Keratinocyte (primary cell): ENCODE data around the gene FRMPD1. TPM values are rescaled to one million over a fixed set of nuclear protein-coding genes. Genes with fewer than 3 reads are reported as not detected.
A peak's percentile ranks its signal among the peaks of the same experiment; 100 is the strongest.

ENCODE experiments used
- DNase-seq: peaks from one replicate; pipeline ENCODE4 v3.0.0-alpha.2; 2011; ENCODE audit warnings: low read depth, missing footprints, low spot score
- FAIRE-seq: peaks from 2 replicates; lab custom pipeline; 2011; peaks lifted over from hg19 to GRCh38; lab: Jason Lieb, UNC
- H2AFZ ChIP-seq: 2 replicates; pipeline ENCODE4 v1.6.0; 2012; ENCODE audit warnings: low read length, control low read depth, inconsistent platforms; ENCODE audit not compliant: control insufficient read depth
- H3K27ac ChIP-seq: 2 replicates; pipeline ENCODE4 v1.5.1; 2011; ENCODE audit warnings: low read length; ENCODE audit not compliant: control insufficient read depth, insufficient read depth
- H3K27me3 ChIP-seq: 3 replicates; pipeline ENCODE4 v1.6.0; 2011; ENCODE audit warnings: low read length; ENCODE audit not compliant: control insufficient read depth, insufficient read depth; ENCODE audit errors: extremely low read depth
- H3K36me3 ChIP-seq, 2 experiments: 2 replicates in 1 of 2; 3 replicates in 1 of 2; pipeline ENCODE4 v1.5.1; 2011; ENCODE audit warnings: low read length in 2 of 2, mild to moderate bottlenecking in 1 of 2; ENCODE audit not compliant: control insufficient read depth in 2 of 2, insufficient read depth in 2 of 2; ENCODE audit errors: extremely low read depth in 1 of 2
- H3K4me1 ChIP-seq: 3 replicates; pipeline ENCODE4 v1.5.1; 2011; ENCODE audit warnings: low read length; ENCODE audit not compliant: control insufficient read depth, insufficient read depth; ENCODE audit errors: extremely low read depth
- H3K4me2 ChIP-seq: 3 replicates; pipeline ENCODE4 v1.6.0; 2011; ENCODE audit warnings: low read depth, low read length; ENCODE audit not compliant: control insufficient read depth, insufficient read depth; ENCODE audit errors: extremely low read depth
- H3K4me3 ChIP-seq, 3 experiments: fragments of 200-600 bp in 1 of 3; sonication (generic) in 1 of 3; 2 replicates in 2 of 3; 3 replicates in 1 of 3; pipeline ENCODE4 v1.5.1; 2011 to 2016; ENCODE audit warnings: low read length in 3 of 3, mild to moderate bottlenecking in 3 of 3, control low read depth in 2 of 3, inconsistent platforms in 1 of 3, low read depth in 1 of 3, mixed read lengths in 1 of 3, mixed run types in 1 of 3, moderate library complexity in 1 of 3; ENCODE audit not compliant: control insufficient read depth in 2 of 3, insufficient read depth in 2 of 3; ENCODE audit errors: extremely low read depth in 1 of 3
- H3K79me2 ChIP-seq: 2 replicates; pipeline ENCODE4 v1.6.0; 2012; ENCODE audit warnings: low read length; ENCODE audit not compliant: control insufficient read depth, insufficient read depth
- H3K9ac ChIP-seq: 3 replicates; pipeline ENCODE4 v1.6.0; 2011; ENCODE audit warnings: low read length; ENCODE audit not compliant: control insufficient read depth, insufficient read depth; ENCODE audit errors: extremely low read depth
- H3K9me1 ChIP-seq: 3 replicates; pipeline ENCODE4 v1.6.0; 2011; ENCODE audit warnings: low read length; ENCODE audit not compliant: control insufficient read depth, insufficient read depth; ENCODE audit errors: extremely low read depth
- H3K9me3 ChIP-seq: 2 replicates; pipeline ENCODE4 v1.5.1; 2012; ENCODE audit warnings: low read depth, low read length; ENCODE audit not compliant: control insufficient read depth
- H4K20me1 ChIP-seq: 3 replicates; pipeline ENCODE4 v1.6.0; 2011; ENCODE audit warnings: low read length; ENCODE audit not compliant: control insufficient read depth, insufficient read depth; ENCODE audit errors: extremely low read depth
- CTCF ChIP-seq, 3 experiments: IDR thresholded peaks in 1 of 3; conservative IDR thresholded peaks in 1 of 3; optimal IDR thresholded peaks in 1 of 3; 2 replicates in 2 of 3; 3 replicates in 1 of 3; pipeline versions ENCODE3 to v1.5.1; 2011; ENCODE audit warnings: low read length in 3 of 3, mild to moderate bottlenecking in 3 of 3, moderate library complexity in 2 of 3, control low read depth in 1 of 3, inconsistent platforms in 1 of 3; ENCODE audit not compliant: insufficient read depth in 2 of 3; ENCODE audit errors: extremely low read depth in 1 of 3
- EZH2 ChIP-seq: IDR thresholded peaks from one replicate; pipeline ENCODE4 v1.6.1; 2012; ENCODE audit warnings: inconsistent platforms, mild to moderate bottlenecking, low read length, moderate library complexity
- dilution Hi-C: fragments of 300-500 bp; cut with MboI; formaldehyde crosslinking; loops from one replicate; pipeline ENCODE4 v1.7.0; 2020; ENCODE audit warnings: low sequenced_read_pairs; ENCODE audit not compliant: extremely low pct_ligation_motif_present
- polyA plus RNA-seq, 5 experiments: library from polyadenylated mRNA; depleted of rRNA in 3 of 5; stranded (reverse) in 3 of 5; stranded (forward) in 1 of 5; unstranded in 1 of 5; fragments of >200 nt; gene quantifications; 1 replicate in 1 of 5; 2 replicates in 3 of 5; 3 replicates in 1 of 5; pipeline versions ENCODE4 v1.2.1 to v1.2.3, GENCODE V29; 2011 to 2012; ENCODE audit warnings: missing spikeins in 2 of 5, low read depth in 1 of 5, low replicate concordance in 1 of 5

The FRMPD1 gene
- polyA plus RNA-seq, 1 donor (not counting 4 experiments of a cell fraction or from before 2014, with no cell fraction given), result 0.01 TPM

GRCh38 chr9:37784291-37784615 lies 133.5 kb downstream of the FRMPD1 start:
- H2AFZ ChIP-seq, result peak overlapping the region; percentile 98
- H3K9ac ChIP-seq, result peak overlapping the region; percentile 82
- dilution Hi-C loops, result no loop called here
- H3K9me1 ChIP-seq, result no peaks in the 10 kb centered on the region
- peaks cover 12% of the 10 kb centered on the region for H3K4me1 ChIP-seq
- peaks cover 14 to 25% of the 10 kb centered on the region in 2 experiments for H3K36me3 ChIP-seq
- TF ChIP-seq EZH2 (no peak), CTCF (optimal IDR thresholded peaks at IDR 0.05 in 1 of 3, IDR thresholded peaks at IDR 0.05 in 1 of 3, conservative IDR thresholded peaks at IDR 0.05 in 1 of 3; ENCODE audit: extremely low read depth in 1 of 3, insufficient read depth in 2 of 3, low read length in 3 of 3) (no peak)
- peak overlapping the region; percentile 69 for H3K27ac ChIP-seq
- no peak for DNase-seq
- peak overlapping the region; percentile 71 to 92 (median 76) for H3K4me3 ChIP-seq
- no peaks in the 10 kb centered on the region for H3K9me3 ChIP-seq
- H3K27me3 ChIP-seq, result no peaks in the 10 kb centered on the region
- peak overlapping the region; percentile 94 for H3K4me2 ChIP-seq
- H4K20me1 ChIP-seq, result peaks cover 6% of the 10 kb centered on the region
- FAIRE-seq, result no peak
- peaks cover 40% of the 10 kb centered on the region for H3K79me2 ChIP-seq

- peak within 1 kb of the TSS; percentile 82 for H3K9ac ChIP-seq
- H3K9me1 ChIP-seq, result no peaks in the 10 kb centered on the region
- H3K4me3 ChIP-seq, result peak within 1 kb of the TSS; percentile 71 to 92 (median 76)
- no peak for TF ChIP-seq EZH2
- TF ChIP-seq CTCF (optimal IDR thresholded peaks at IDR 0.05 in 1 of 3, IDR thresholded peaks at IDR 0.05 in 1 of 3, conservative IDR thresholded peaks at IDR 0.05 in 1 of 3; ENCODE audit: extremely low read depth in 1 of 3, insufficient read depth in 2 of 3, low read length in 3 of 3), result peak in 1 of 3 experiments; percentile 17
- dilution Hi-C loops, result no loop called here
- no peaks in the 10 kb centered on the region for H3K27me3 ChIP-seq
- peak; percentile 28 for DNase-seq
- H3K79me2 ChIP-seq, result peaks cover 40% of the 10 kb centered on the region
- peaks cover 14 to 24% of the 10 kb centered on the region in 2 experiments for H3K36me3 ChIP-seq
- H2AFZ ChIP-seq, result peak within 1 kb of the TSS; percentile 98
- peak within 1 kb of the TSS; percentile 94 for H3K4me2 ChIP-seq
- no peaks in the 10 kb centered on the region for H3K9me3 ChIP-seq
- H4K20me1 ChIP-seq, result peaks cover 6% of the 10 kb centered on the region
- peak; percentile 64 for FAIRE-seq
- peak within 1 kb of the TSS; percentile 69 for H3K27ac ChIP-seq
- peaks cover 12% of the 10 kb centered on the region for H3K4me1 ChIP-seq
These were observed 134.1 kb downstream of the FRMPD1 start, which contains the start of gene EXOSC3 for GRCh38 chr9:37784616-37785483. Gene EXOSC3, minus strand, starts transcription at chr9:37785064. Its CDS starts 20 bp downstream, at chr9:37785044.
